H1 (cell line): ENCODE data around the gene CD69.

Source experiments
- ASH2L ChIP-seq: fragments of 200-600, 300-600 bp; sonication (generic); IDR thresholded peaks from one replicate; pipeline ENCODE4 v1.7.1; 2017; ENCODE audit warnings: low read length
- BACH1 ChIP-seq: IDR thresholded peaks from 2 replicates; pipeline ENCODE4 v1.6.1; 2012; ENCODE audit warnings: low read length, improper control_type of control experiment
- CHD1 ChIP-seq: IDR thresholded peaks from 2 replicates; pipeline ENCODE4 v1.6.1; 2012; ENCODE audit warnings: low read depth, low read length, improper control_type of control experiment
- CHD2 ChIP-seq: IDR thresholded peaks from 2 replicates; pipeline ENCODE4 v1.6.1; 2012; ENCODE audit warnings: low read length, improper control_type of control experiment
- E2F6 ChIP-seq: IDR thresholded peaks from 2 replicates; pipeline ENCODE4 v1.6.1; 2012; ENCODE audit warnings: inconsistent platforms
- EGR1 ChIP-seq: IDR thresholded peaks from 2 replicates; pipeline ENCODE4 v1.6.1; 2011; ENCODE audit warnings: low read depth, low read length, borderline replicate concordance
- JUN ChIP-seq: IDR thresholded peaks from 2 replicates; pipeline ENCODE4 v1.6.1; 2011; ENCODE audit warnings: low read depth, mild to moderate bottlenecking, improper control_type of control experiment, low read length
- POLR2A ChIP-seq, 2 experiments: IDR thresholded peaks; 1 replicate in 1 of 2; 2 replicates in 1 of 2; pipeline ENCODE4 v1.6.1; 2011; ENCODE audit warnings: low read depth in 2 of 2, low read length in 2 of 2, mild to moderate bottlenecking in 2 of 2; ENCODE audit errors: control extremely low read depth in 1 of 2
- RBBP5 ChIP-seq: IDR thresholded peaks from 2 replicates; pipeline ENCODE4 v1.7.1; 2012; ENCODE audit warnings: low read depth, mild to moderate bottlenecking, inconsistent platforms, low read length, moderate library complexity, borderline replicate concordance
- TAF1 ChIP-seq: IDR thresholded peaks from 2 replicates; pipeline ENCODE4 v1.6.1; 2011; ENCODE audit warnings: mild to moderate bottlenecking, low read depth, low read length
- TCF12 ChIP-seq: IDR thresholded peaks from 2 replicates; pipeline ENCODE4 v1.6.1; 2011; ENCODE audit warnings: low read depth, mild to moderate bottlenecking, low read length
- TF ChIP-seq, protein P1 (sequence below), 3 experiments: IDR thresholded peaks; 1 replicate in 2 of 3; 2 replicates in 1 of 3; pipeline versions ENCODE4 v1.5.1 to v1.6.1; 2011; ENCODE audit warnings: low read length in 3 of 3, mild to moderate bottlenecking in 3 of 3, inconsistent platforms in 2 of 3, low read depth in 1 of 3, moderate library complexity in 1 of 3; ENCODE audit not compliant: insufficient read depth in 1 of 3; ENCODE audit errors: control extremely low read depth in 1 of 3

DNA sequence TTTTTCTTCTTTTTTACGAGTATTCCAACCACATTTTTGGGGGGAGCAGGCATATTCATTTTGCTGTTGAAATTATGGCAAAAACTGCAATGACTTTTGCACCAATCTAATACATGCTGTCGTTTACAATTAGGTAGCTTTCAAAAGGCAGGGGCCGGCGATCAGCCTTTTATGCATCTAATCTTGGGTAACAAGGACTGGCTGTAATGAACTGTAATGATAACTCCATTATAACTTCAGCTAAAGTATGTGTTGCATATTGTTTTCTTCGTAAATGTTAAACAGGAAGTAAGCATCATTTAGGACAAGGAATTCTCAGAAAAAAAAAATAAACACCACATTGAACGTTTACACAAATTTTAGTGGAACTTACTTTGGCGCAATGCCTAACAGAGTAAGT lies 36.3 kb upstream of the CD69 start:
- TF ChIP-seq TAF1 (no peak), TCF12 (no peak), E2F6 (no peak), JUN (no peak), CHD1 (no peak), ASH2L (no peak), POLR2A (IDR thresholded peaks at IDR 0.05; ENCODE audit: control extremely low read depth in 1 of 2, low read depth in 2 of 2, low read length in 2 of 2) (no peak), EGR1 (no peak), CHD2 (no peak), RBBP5 (no peak), BACH1 (no peak)
- TF ChIP-seq, protein P1, sequence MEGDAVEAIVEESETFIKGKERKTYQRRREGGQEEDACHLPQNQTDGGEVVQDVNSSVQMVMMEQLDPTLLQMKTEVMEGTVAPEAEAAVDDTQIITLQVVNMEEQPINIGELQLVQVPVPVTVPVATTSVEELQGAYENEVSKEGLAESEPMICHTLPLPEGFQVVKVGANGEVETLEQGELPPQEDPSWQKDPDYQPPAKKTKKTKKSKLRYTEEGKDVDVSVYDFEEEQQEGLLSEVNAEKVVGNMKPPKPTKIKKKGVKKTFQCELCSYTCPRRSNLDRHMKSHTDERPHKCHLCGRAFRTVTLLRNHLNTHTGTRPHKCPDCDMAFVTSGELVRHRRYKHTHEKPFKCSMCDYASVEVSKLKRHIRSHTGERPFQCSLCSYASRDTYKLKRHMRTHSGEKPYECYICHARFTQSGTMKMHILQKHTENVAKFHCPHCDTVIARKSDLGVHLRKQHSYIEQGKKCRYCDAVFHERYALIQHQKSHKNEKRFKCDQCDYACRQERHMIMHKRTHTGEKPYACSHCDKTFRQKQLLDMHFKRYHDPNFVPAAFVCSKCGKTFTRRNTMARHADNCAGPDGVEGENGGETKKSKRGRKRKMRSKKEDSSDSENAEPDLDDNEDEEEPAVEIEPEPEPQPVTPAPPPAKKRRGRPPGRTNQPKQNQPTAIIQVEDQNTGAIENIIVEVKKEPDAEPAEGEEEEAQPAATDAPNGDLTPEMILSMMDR (IDR thresholded peaks at IDR 0.05; ENCODE audit: control extremely low read depth in 1 of 3, insufficient read depth in 1 of 3, low read depth in 1 of 3, low read length in 3 of 3): no peak
